ENCODE data around the gene SUV39H1.

- no peak for TF ChIP-seq CTCF (IDR thresholded peaks at IDR 0.05)
- TF ChIP-seq EZH2phosphoT487 (IDR thresholded peaks at IDR 0.05): no peak
- TF ChIP-seq EZH2 (IDR thresholded peaks at IDR 0.05): no peak
These were observed 11.1 kb upstream of the SUV39H1 start for GRCh38 chrX:48685416-48685815.
